Measurements from ENCODE around the gene DCXR.

GRCh38 chr17:82008258-82008940 lies 29.1 kb downstream of the DCXR start:
- no peak for TF ChIP-seq ELF1 (CRISPR knock-in tag; IDR thresholded peaks at IDR 0.05)
- no peak for TF ChIP-seq PBX3 (CRISPR knock-in tag; IDR thresholded peaks at IDR 0.05; ENCODE audit: borderline replicate concordance)
- TF ChIP-seq POLR2AphosphoS5 (IDR thresholded peaks at IDR 0.05; ENCODE audit: low read depth, low read length) = no peak; the same call in 1 of the 2 replicates
- no peak for TF ChIP-seq ZSCAN30 (CRISPR knock-in tag; IDR thresholded peaks at IDR 0.05)
- TF ChIP-seq IRF2 (CRISPR knock-in tag; IDR thresholded peaks at IDR 0.05) = no peak
- no peak for TF ChIP-seq ZNF780A (CRISPR knock-in tag; IDR thresholded peaks at IDR 0.05)
- no peak for TF ChIP-seq FOXP4 (CRISPR knock-in tag; IDR thresholded peaks at IDR 0.05)
- TF ChIP-seq ZNF747 (CRISPR knock-in tag; IDR thresholded peaks at IDR 0.05; ENCODE audit: borderline replicate concordance) = no peak
- no peak for TF ChIP-seq ZFAT (CRISPR knock-in tag; conservative IDR thresholded peaks at IDR 0.05)
